GM23338 (cell line): ENCODE data around the gene RBM19. TPM values are rescaled to one million over a fixed set of nuclear protein-coding genes. Genes with fewer than 3 reads are reported as not detected.

Experiments
- ATAC-seq: fragments of 200-7000 bp; cut with Tn5 transposase; 3 replicates; pipeline ENCODE4 v1.9.1; 2020
- DNase-seq: peaks from one replicate; pipeline ENCODE4 v3.0.0-alpha.2; 2015; ENCODE audit warnings: low spot score
- H2AFZ ChIP-seq: fragments of 200-600 bp; sonication (generic); 2 replicates; pipeline ENCODE4 v1.8.0; 2016; ENCODE audit warnings: antibody characterized with exemption, mild to moderate bottlenecking, moderate library complexity
- H3F3A ChIP-seq: fragments of 200-600 bp; sonication (generic); replicated peaks from 2 replicates; pipeline ENCODE4 v1.8.0; 2017; ENCODE audit warnings: antibody characterized with exemption, mixed run types, low read depth
- H3K27ac ChIP-seq: fragments of 200-600 bp; sonication (generic); 2 replicates; pipeline ENCODE4 v1.6.1; 2016; ENCODE audit warnings: low read depth
- H3K27me3 ChIP-seq: fragments of 200-600 bp; sonication (generic); 2 replicates; pipeline ENCODE4 v1.8.0; 2016; ENCODE audit warnings: mild to moderate bottlenecking, mixed run types, moderate library complexity; ENCODE audit not compliant: insufficient read depth
- H3K36me3 ChIP-seq: fragments of 200-600 bp; sonication (generic); 2 replicates; pipeline ENCODE4 v1.8.0; 2016; ENCODE audit warnings: mild to moderate bottlenecking; ENCODE audit not compliant: insufficient read depth
- H3K4me1 ChIP-seq: fragments of 200-600 bp; sonication (generic); 2 replicates; pipeline ENCODE4 v1.8.0; 2016; ENCODE audit warnings: mild to moderate bottlenecking, moderate library complexity; ENCODE audit not compliant: insufficient read depth
- H3K4me2 ChIP-seq: fragments of 200-600 bp; sonication (generic); 2 replicates; pipeline ENCODE4 v1.7.1; 2017; ENCODE audit warnings: mixed run types
- H3K4me3 ChIP-seq: fragments of 200-600 bp; sonication (generic); 2 replicates; pipeline ENCODE4 v1.6.1; 2016; ENCODE audit warnings: mixed run types
- H3K79me2 ChIP-seq: fragments of 200-600 bp; sonication (generic); replicated peaks from 2 replicates; pipeline ENCODE4 v1.8.0; 2017; ENCODE audit warnings: mild to moderate bottlenecking; ENCODE audit not compliant: insufficient read depth
- H3K9me2 ChIP-seq: fragments of 200-600 bp; sonication (generic); 2 replicates; pipeline ENCODE4 v1.8.0; 2017; ENCODE audit not compliant: insufficient read depth
- H4K20me1 ChIP-seq: fragments of 200-600 bp; sonication (generic); replicated peaks from 2 replicates; pipeline ENCODE4 v1.8.0; 2017; ENCODE audit warnings: mild to moderate bottlenecking; ENCODE audit not compliant: insufficient read depth
- H3K27ac Mint-ChIP-seq: 2 replicates; pipeline ENCODE4 v1.8.0; 2020; ENCODE audit warnings: inconsistent platforms, mild to moderate bottlenecking, moderate library complexity, mixed read lengths
- H3K27me3 Mint-ChIP-seq: 3 replicates; pipeline ENCODE4 v1.8.0; 2022; ENCODE audit warnings: low read depth, mild to moderate bottlenecking, moderate library complexity, mixed read lengths, inconsistent platforms; ENCODE audit not compliant: insufficient read depth, poor library complexity
- H3K36me3 Mint-ChIP-seq: 3 replicates; pipeline ENCODE4 v1.8.0; 2021; ENCODE audit warnings: low read depth, mild to moderate bottlenecking, inconsistent platforms, moderate library complexity, mixed read lengths
- H3K4me1 Mint-ChIP-seq: 3 replicates; pipeline ENCODE4 v1.8.0; 2020; ENCODE audit warnings: mild to moderate bottlenecking, inconsistent platforms, mixed read lengths
- H3K4me3 Mint-ChIP-seq: 3 replicates; pipeline ENCODE4 v1.8.0; 2021; ENCODE audit warnings: moderate library complexity, mild to moderate bottlenecking, inconsistent platforms, mixed read lengths
- H3K9me3 Mint-ChIP-seq: 3 replicates; pipeline ENCODE4 v1.8.0; 2020; ENCODE audit warnings: moderate library complexity, mild to moderate bottlenecking, inconsistent platforms, mixed read lengths
- EZH2 ChIP-seq: fragments of 200-600 bp; sonication (generic); IDR thresholded peaks from one replicate; pipeline ENCODE4 v1.8.0; 2017; ENCODE audit warnings: antibody characterized with exemption, mild to moderate bottlenecking, low read depth; ENCODE audit not compliant: unreplicated experiment
- EZH2phosphoT487 ChIP-seq: fragments of 200-600 bp; sonication (generic); IDR thresholded peaks from one replicate; pipeline ENCODE4 v1.8.1; 2018; ENCODE audit warnings: antibody characterized with exemption; ENCODE audit not compliant: unreplicated experiment
- JUNB ChIP-seq: IDR thresholded peaks from one replicate; pipeline ENCODE4 v1.6.1; 2016; ENCODE audit warnings: antibody characterized with exemption; ENCODE audit not compliant: unreplicated experiment
- NANOG ChIP-seq: IDR thresholded peaks from 2 replicates; pipeline ENCODE4 v1.6.1; 2016; ENCODE audit warnings: antibody characterized with exemption, borderline replicate concordance
- POLR2AphosphoS5 ChIP-seq: IDR thresholded peaks from 2 replicates; pipeline ENCODE4 v1.6.1; 2016; ENCODE audit warnings: antibody characterized with exemption, low read depth
- ZNF114 ChIP-seq: fragments of 250-450 bp; sonication (Bioruptor Pico); IDR thresholded peaks from 2 replicates; pipeline ENCODE4 v1.5.0; 2020; ENCODE audit warnings: mild to moderate bottlenecking, moderate library complexity
- ZNF331 ChIP-seq: fragments of 250-450 bp; sonication (Bioruptor Pico); IDR thresholded peaks from 2 replicates; pipeline ENCODE4 v1.5.0; 2020; ENCODE audit warnings: low read depth, mild to moderate bottlenecking, moderate library complexity
- polyA plus RNA-seq: library from polyadenylated mRNA; unstranded; fragments of >200 nt; fragmentation: Nextera tagmentation; extraction: Ambion mirVana; gene quantifications from 2 replicates; pipeline ENCODE4 v1.2.1, GENCODE V29; 2016
- total RNA-seq: library from RNA; depleted of rRNA; stranded (reverse); fragments of >200 nt; shearing (Covaris generic); gene quantifications from 2 replicates; pipeline ENCODE4 v1.2.3, GENCODE V29; 2014
- TF ChIP-seq, protein P1 (sequence below): IDR thresholded peaks from one replicate; pipeline ENCODE4 v1.6.1; 2018; ENCODE audit warnings: antibody characterized with exemption; ENCODE audit not compliant: unreplicated experiment
- TF ChIP-seq, protein P2 (sequence below): IDR thresholded peaks from 2 replicates; pipeline ENCODE4 v1.6.1; 2016; ENCODE audit warnings: antibody characterized with exemption

RBM19 gene
- total and polyA plus RNA-seq, 2 experiments from 2014 or later, result 43.4 to 56.7 TPM

DNA sequence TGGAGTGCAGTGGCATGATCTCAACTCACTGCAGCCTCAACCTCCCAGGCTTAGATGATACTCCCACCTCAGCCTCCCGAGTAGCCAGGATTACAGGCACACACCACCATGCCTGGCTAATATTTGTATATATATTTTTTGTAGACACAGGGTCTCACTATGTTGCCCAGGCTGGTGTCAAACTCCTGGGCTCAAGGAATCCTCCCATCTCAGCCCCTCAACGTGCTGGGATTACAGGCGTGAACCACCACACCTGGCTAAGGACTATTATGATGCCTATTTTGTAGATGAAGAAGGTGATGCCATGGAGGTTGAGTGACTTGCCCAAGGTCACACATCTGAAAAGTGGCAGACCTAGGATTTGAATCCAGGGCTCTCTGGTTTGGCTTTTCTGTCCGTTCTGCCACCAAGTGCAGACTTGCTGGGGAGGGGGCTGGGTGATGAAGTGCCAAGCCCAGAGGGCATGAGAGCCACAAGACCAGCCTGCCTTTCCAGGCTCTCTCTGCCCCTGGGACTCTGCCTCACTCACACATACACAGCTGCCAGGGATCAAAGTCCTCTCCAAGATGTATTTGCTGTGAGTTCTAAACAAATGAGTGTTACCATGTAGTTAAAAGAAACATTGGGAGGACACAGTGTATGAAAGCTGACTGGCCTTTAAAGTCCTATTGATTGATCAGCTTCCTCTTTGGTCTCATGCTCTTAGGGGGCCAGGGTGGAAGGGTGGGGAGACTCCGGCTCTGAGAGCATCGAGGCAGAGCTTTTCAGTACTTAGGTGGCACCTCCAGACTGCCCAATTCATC is 21.3 kb upstream of the RBM19 start:
- TF ChIP-seq EZH2 (no peak), ZNF114 (CRISPR knock-in tag) (no peak)
- peaks cover 6% of the 10 kb centered on the region for H3K27me3 Mint-ChIP-seq
- H3K9me3 Mint-ChIP-seq, result no peaks in the 10 kb centered on the region
- H3K4me1 ChIP-seq, result no peaks in the 10 kb centered on the region
- H3K27ac Mint-ChIP-seq, result no peak overlapping the region
- H3K27ac ChIP-seq, result no peak overlapping the region
- 0 out of 3 replicates have a peak, but pooled peaks cover 2% of the 10 kb centered on the region for H3K4me1 Mint-ChIP-seq
- no peak overlapping the region for H2AFZ ChIP-seq
- no peak overlapping the region for H3K4me3 ChIP-seq
- H4K20me1 ChIP-seq, result no peaks in the 10 kb centered on the region
- H3K36me3 ChIP-seq, result no peaks in the 10 kb centered on the region
- no peaks in the 10 kb centered on the region for H3K36me3 Mint-ChIP-seq
- no peaks in the 10 kb centered on the region for H3K79me2 ChIP-seq
- no peak overlapping the region for H3K4me2 ChIP-seq
- no peak overlapping the region for H3K4me3 Mint-ChIP-seq
- DNase-seq (no peak), ATAC-seq (no peak)
- H3K27me3 ChIP-seq, result no peaks in the 10 kb centered on the region
- no peaks in the 10 kb centered on the region for H3F3A ChIP-seq
- no peaks in the 10 kb centered on the region for H3K9me2 ChIP-seq

DNA sequence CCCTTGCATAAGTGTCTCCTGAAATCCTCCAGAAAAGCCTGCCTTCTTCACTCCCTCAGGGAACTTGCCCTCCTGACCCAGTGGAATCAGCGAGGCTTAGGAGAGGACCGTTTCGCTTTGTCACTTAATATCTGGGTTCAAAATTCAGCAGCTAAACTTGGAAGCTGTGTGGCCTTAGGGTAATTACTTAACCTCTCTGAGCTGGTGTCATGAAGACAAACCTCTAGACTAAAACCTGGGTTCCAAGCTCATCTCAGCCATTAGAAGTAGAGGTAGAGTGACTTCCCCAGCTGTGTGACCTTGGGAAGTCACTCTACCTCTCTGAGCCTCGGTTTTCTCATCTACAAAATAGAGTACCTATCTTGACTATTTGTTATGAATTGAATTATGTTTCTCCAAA is 18.3 kb upstream of the RBM19 start:
- ATAC-seq (no peak), DNase-seq (no peak)
- Histone ChIP-seq H3K9me2 (no peaks in the 10 kb centered on the region), H3K4me3 (no peak overlapping the region), H4K20me1 (no peaks in the 10 kb centered on the region), H2AFZ (no peak overlapping the region), H3K4me1 (no peaks in the 10 kb centered on the region), H3K27me3 (no peaks in the 10 kb centered on the region), H3K36me3 (no peaks in the 10 kb centered on the region), H3K79me2 (no peaks in the 10 kb centered on the region), H3K27ac (no peak overlapping the region), H3F3A (no peaks in the 10 kb centered on the region), H3K4me2 (no peak overlapping the region)
- peaks cover 6% of the 10 kb centered on the region for H3K27me3 Mint-ChIP-seq
- no peak overlapping the region for H3K27ac Mint-ChIP-seq
- no peaks in the 10 kb centered on the region for H3K9me3 Mint-ChIP-seq
- TF ChIP-seq, protein P1, sequence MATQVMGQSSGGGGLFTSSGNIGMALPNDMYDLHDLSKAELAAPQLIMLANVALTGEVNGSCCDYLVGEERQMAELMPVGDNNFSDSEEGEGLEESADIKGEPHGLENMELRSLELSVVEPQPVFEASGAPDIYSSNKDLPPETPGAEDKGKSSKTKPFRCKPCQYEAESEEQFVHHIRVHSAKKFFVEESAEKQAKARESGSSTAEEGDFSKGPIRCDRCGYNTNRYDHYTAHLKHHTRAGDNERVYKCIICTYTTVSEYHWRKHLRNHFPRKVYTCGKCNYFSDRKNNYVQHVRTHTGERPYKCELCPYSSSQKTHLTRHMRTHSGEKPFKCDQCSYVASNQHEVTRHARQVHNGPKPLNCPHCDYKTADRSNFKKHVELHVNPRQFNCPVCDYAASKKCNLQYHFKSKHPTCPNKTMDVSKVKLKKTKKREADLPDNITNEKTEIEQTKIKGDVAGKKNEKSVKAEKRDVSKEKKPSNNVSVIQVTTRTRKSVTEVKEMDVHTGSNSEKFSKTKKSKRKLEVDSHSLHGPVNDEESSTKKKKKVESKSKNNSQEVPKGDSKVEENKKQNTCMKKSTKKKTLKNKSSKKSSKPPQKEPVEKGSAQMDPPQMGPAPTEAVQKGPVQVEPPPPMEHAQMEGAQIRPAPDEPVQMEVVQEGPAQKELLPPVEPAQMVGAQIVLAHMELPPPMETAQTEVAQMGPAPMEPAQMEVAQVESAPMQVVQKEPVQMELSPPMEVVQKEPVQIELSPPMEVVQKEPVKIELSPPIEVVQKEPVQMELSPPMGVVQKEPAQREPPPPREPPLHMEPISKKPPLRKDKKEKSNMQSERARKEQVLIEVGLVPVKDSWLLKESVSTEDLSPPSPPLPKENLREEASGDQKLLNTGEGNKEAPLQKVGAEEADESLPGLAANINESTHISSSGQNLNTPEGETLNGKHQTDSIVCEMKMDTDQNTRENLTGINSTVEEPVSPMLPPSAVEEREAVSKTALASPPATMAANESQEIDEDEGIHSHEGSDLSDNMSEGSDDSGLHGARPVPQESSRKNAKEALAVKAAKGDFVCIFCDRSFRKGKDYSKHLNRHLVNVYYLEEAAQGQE, result no peak
- TF ChIP-seq POLR2AphosphoS5 (no peak), ZNF331 (CRISPR knock-in tag) (no peak), EZH2phosphoT487 (no peak), EZH2 (no peak), JUNB (no peak), NANOG (no peak)
- TF ChIP-seq, protein P2, sequence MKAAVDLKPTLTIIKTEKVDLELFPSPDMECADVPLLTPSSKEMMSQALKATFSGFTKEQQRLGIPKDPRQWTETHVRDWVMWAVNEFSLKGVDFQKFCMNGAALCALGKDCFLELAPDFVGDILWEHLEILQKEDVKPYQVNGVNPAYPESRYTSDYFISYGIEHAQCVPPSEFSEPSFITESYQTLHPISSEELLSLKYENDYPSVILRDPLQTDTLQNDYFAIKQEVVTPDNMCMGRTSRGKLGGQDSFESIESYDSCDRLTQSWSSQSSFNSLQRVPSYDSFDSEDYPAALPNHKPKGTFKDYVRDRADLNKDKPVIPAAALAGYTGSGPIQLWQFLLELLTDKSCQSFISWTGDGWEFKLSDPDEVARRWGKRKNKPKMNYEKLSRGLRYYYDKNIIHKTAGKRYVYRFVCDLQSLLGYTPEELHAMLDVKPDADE, result no peak
- no peaks in the 10 kb centered on the region for H3K36me3 Mint-ChIP-seq
- H3K4me1 Mint-ChIP-seq, result no peaks in the 10 kb centered on the region
- no peak overlapping the region for H3K4me3 Mint-ChIP-seq
